ENCODE data around the gene MST1R.
"Not testable (repeated sequence)": the region's sequence is repeated elsewhere in the genome, so short reads cannot be mapped to it uniquely, and the experiment has no call there.

Gene MST1R

DNA sequence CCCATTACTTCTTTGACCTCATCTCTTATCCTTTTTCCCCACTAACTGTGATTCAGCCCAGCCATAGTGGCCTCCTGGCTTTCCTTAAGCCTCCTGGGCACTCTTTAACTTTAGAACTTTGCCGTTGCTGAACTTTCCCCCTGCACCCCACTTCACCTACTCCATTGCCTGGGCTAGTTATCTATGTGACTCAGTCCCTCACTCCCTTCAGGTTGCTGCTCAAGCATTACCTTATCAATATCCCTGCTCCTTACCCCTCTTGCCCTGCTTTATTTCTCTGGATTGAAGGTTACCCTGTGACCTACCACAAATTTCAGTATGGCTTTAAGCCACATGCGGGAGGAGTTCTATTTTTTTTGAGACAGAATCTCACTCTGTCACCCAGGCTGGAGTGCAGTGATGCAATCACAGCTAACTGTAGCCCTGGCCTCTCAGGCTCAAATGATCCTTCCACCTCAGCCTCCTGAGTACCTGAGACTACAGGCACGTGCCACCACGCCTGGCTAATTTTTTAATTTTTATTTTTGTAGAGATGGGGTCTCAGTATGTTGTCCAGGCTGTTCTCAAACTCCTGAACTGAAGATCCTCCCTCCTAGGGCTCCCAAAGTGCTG, 22.6 kb upstream of the MST1R start:
- no peaks in the 10 kb centered on the region for H3K27me3 ChIP-seq (ENCODE audit: control insufficient read depth in 3 of 3, insufficient read depth in 3 of 3, low read depth in 1 of 3, low read length in 3 of 3)
- H3K9me3 ChIP-seq (replicated peaks in 1 of 2; ENCODE audit: control insufficient read depth in 2 of 2, insufficient read depth in 1 of 2, low read depth in 1 of 2, low read length in 2 of 2): no peaks in the 10 kb centered on the region
- H2AK5ac ChIP-seq (ENCODE audit: low read depth, low read length): no peak overlapping the region
- H2BK5ac ChIP-seq (ENCODE audit: low read length): no peak overlapping the region
- H3K14ac ChIP-seq (ENCODE audit: low read length): no peak overlapping the region
- no peak overlapping the region for H2AFZ ChIP-seq (ENCODE audit: low read length)
- no peak overlapping the region for H2BK15ac ChIP-seq (ENCODE audit: low read length)
- no CpG with 5 or more reads among the region's 4 CpGs for WGBS, 2 donors (ENCODE audit: extremely low coverage in 2 of 2, insufficient read length in 2 of 2, insufficient replicate concordance in 1 of 2)
- H3K4ac ChIP-seq (ENCODE audit: low read length): no peak overlapping the region
- H3K9ac ChIP-seq (ENCODE audit: low read depth, low read length, poor library complexity): no peak overlapping the region
- no peak overlapping the region for H4K91ac ChIP-seq (ENCODE audit: low read depth, low read length, poor library complexity)
- no peak overlapping the region for H2BK120ac ChIP-seq (ENCODE audit: low read depth, low read length)
- no peak overlapping the region for H3K23ac ChIP-seq (ENCODE audit: low read depth, low read length, poor library complexity)
- H3K27ac ChIP-seq (replicated peaks; ENCODE audit: low read length): no peak overlapping the region
- H2BK12ac ChIP-seq (ENCODE audit: low read length): no peak overlapping the region
- no peaks in the 10 kb centered on the region for H3K36me3 ChIP-seq (replicated peaks in 1 of 2; ENCODE audit: control insufficient read depth in 2 of 2, insufficient read depth in 2 of 2, low read length in 2 of 2)
- H3K18ac ChIP-seq (ENCODE audit: low read length): no peak overlapping the region
- H3K4me2 ChIP-seq (ENCODE audit: insufficient read depth, low read length, poor library complexity, severe bottlenecking): no peak overlapping the region
- H3K79me1 ChIP-seq (ENCODE audit: low read depth, low read length): peaks cover 1% of the 10 kb centered on the region
- H3K4me3 ChIP-seq (ENCODE audit: low read length in 2 of 2): no peak overlapping the region
- no peak for DNase-seq (ENCODE audit: low spot score)
- H4K8ac ChIP-seq (ENCODE audit: low read depth, low read length): no peak overlapping the region
- peaks cover 10 to 11% of the 10 kb centered on the region in 2 donors for H3K4me1 ChIP-seq (ENCODE audit: control insufficient read depth in 2 of 2, insufficient read depth in 1 of 2, low read depth in 1 of 2, low read length in 2 of 2)

DNA sequence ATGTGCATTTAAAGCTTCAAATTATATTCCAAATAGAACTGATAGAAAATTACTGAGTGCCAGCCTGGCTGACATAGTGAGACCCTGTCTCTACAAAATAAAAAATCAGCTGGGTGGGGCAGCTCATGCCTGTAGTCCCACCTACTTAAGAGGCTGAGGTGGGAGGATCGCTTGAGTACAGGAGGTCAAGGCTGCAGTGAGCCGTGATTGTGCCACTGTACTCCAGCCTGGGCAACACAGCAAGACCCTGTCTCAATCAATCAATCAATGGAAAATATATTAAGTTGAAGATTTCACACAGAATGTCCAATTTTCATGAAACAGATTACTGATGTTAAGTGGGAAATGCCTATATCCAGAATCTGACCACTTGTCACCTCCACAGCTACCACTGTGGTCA, 21.8 kb upstream of the MST1R start:
- H3K18ac ChIP-seq (ENCODE audit: low read length): no peak overlapping the region
- H2BK12ac ChIP-seq (ENCODE audit: low read length): no peak overlapping the region
- no CpG with 5 or more reads among the region's 2 CpGs for WGBS, 2 donors (ENCODE audit: extremely low coverage in 2 of 2, insufficient read length in 2 of 2, insufficient replicate concordance in 1 of 2)
- no peak overlapping the region for H2AK5ac ChIP-seq (ENCODE audit: low read depth, low read length)
- DNase-seq (ENCODE audit: low spot score): no peak
- H2BK15ac ChIP-seq (ENCODE audit: low read length): no peak overlapping the region
- H3K23ac ChIP-seq (ENCODE audit: low read depth, low read length, poor library complexity): no peak overlapping the region
- no peak overlapping the region for H2AFZ ChIP-seq (ENCODE audit: low read length)
- H3K9ac ChIP-seq (ENCODE audit: low read depth, low read length, poor library complexity): no peak overlapping the region
- peaks cover 4 to 8% of the 10 kb centered on the region in 2 donors for H3K4me1 ChIP-seq (ENCODE audit: control insufficient read depth in 2 of 2, insufficient read depth in 1 of 2, low read depth in 1 of 2, low read length in 2 of 2)
- no peaks in the 10 kb centered on the region for H3K36me3 ChIP-seq (replicated peaks in 1 of 2; ENCODE audit: control insufficient read depth in 2 of 2, insufficient read depth in 2 of 2, low read length in 2 of 2)
- H3K27ac ChIP-seq (replicated peaks; ENCODE audit: low read length): no peak overlapping the region
- peaks cover 1% of the 10 kb centered on the region for H3K79me1 ChIP-seq (ENCODE audit: low read depth, low read length)
- H3K4ac ChIP-seq (ENCODE audit: low read length): no peak overlapping the region
- H2BK5ac ChIP-seq (ENCODE audit: low read length): no peak overlapping the region
- H4K8ac ChIP-seq (ENCODE audit: low read depth, low read length): no peak overlapping the region
- no peaks in the 10 kb centered on the region for H3K27me3 ChIP-seq (ENCODE audit: control insufficient read depth in 3 of 3, insufficient read depth in 3 of 3, low read depth in 1 of 3, low read length in 3 of 3)
- no peak overlapping the region for H3K4me2 ChIP-seq (ENCODE audit: insufficient read depth, low read length, poor library complexity, severe bottlenecking)
- no peak overlapping the region for H3K14ac ChIP-seq (ENCODE audit: low read length)
- H3K9me3 ChIP-seq (replicated peaks in 1 of 2; ENCODE audit: control insufficient read depth in 2 of 2, insufficient read depth in 1 of 2, low read depth in 1 of 2, low read length in 2 of 2): no peaks in the 10 kb centered on the region
- no peak overlapping the region for H3K4me3 ChIP-seq (ENCODE audit: low read length in 2 of 2)
- no peak overlapping the region for H2BK120ac ChIP-seq (ENCODE audit: low read depth, low read length)
- no peak overlapping the region for H4K91ac ChIP-seq (ENCODE audit: low read depth, low read length, poor library complexity)

- Histone ChIP-seq H2BK120ac (ENCODE audit: low read depth, low read length) (no peak overlapping the region), H3K18ac (ENCODE audit: low read length) (no peak overlapping the region), H3K4ac (ENCODE audit: low read length) (no peak overlapping the region), H3K36me3 (replicated peaks in 1 of 2; ENCODE audit: control insufficient read depth in 2 of 2, insufficient read depth in 2 of 2, low read length in 2 of 2) (no peaks in the 10 kb centered on the region), H3K79me1 (ENCODE audit: low read depth, low read length) (peaks cover 1% of the 10 kb centered on the region), H2BK12ac (ENCODE audit: low read length) (no peak overlapping the region), H2AK5ac (ENCODE audit: low read depth, low read length) (no peak overlapping the region), H3K14ac (ENCODE audit: low read length) (no peak overlapping the region), H2BK15ac (ENCODE audit: low read length) (no peak overlapping the region), H3K27ac (replicated peaks; ENCODE audit: low read length) (no peak overlapping the region), H3K9me3 (replicated peaks in 1 of 2; ENCODE audit: control insufficient read depth in 2 of 2, insufficient read depth in 1 of 2, low read depth in 1 of 2, low read length in 2 of 2) (no peaks in the 10 kb centered on the region), H3K4me2 (ENCODE audit: insufficient read depth, low read length, poor library complexity, severe bottlenecking) (no peak overlapping the region), H3K4me3 (ENCODE audit: low read length in 2 of 2) (no peak overlapping the region), H4K91ac (ENCODE audit: low read depth, low read length, poor library complexity) (no peak overlapping the region), H3K9ac (ENCODE audit: low read depth, low read length, poor library complexity) (no peak overlapping the region), H2BK5ac (ENCODE audit: low read length) (no peak overlapping the region), H3K27me3 (ENCODE audit: control insufficient read depth in 3 of 3, insufficient read depth in 3 of 3, low read depth in 1 of 3, low read length in 3 of 3) (no peaks in the 10 kb centered on the region), H3K4me1 (ENCODE audit: control insufficient read depth in 2 of 2, insufficient read depth in 1 of 2, low read depth in 1 of 2, low read length in 2 of 2) (peaks cover 2 to 4% of the 10 kb centered on the region in 2 donors), H2AFZ (ENCODE audit: low read length) (no peak overlapping the region), H3K23ac (ENCODE audit: low read depth, low read length, poor library complexity) (no peak overlapping the region), H4K8ac (ENCODE audit: low read depth, low read length) (no peak overlapping the region)
- WGBS, 2 donors (ENCODE audit: extremely low coverage in 2 of 2, insufficient read length in 2 of 2, insufficient replicate concordance in 1 of 2): no CpG with 5 or more reads among the region's 2 CpGs
- DNase-seq (ENCODE audit: low spot score): no peak
Observed at GRCh38 chr3:49924683-49925082, 21.0 kb upstream of the MST1R start.

DNA sequence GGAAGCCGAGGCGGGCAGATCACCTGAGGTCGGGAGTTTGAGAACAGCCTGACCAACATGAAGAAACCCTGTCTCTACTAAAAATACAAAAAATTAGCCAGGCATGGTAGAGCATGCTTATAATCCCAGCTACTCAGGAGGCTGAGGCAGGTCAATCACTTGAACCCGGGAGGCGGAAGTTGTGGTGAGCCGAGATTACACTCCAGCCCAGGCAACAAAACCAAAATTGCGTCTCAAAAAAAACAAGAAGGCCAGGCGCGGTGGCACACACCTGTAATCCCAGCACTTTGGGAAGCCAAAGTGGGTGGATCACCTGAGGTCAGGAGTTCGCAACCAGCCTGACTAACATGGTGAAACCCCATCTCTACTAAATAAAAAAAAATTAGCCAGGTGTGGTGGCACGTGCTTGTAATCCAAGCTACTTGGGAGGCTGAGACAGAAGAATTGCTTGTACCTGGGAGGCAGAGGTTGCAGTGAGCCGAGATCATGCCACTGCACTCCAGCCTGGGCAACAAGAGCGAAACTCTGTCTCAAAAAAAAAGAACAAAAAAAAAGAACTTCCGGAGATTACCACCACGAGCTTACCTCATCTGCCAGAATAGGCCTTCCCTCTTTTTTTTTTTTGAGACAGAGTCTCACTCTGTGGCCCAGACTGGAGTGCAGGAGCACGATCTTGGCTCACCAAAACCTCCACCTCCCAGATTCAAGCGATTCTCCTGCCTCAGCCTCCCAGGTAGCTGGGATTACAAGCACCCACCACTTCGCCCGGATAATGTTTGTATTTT, 14.3 kb upstream of the MST1R start:
- not testable (repeated sequence) for H2AFZ ChIP-seq (ENCODE audit: low read length); H3K36me3 ChIP-seq (replicated peaks in 1 of 2; ENCODE audit: control insufficient read depth in 2 of 2, insufficient read depth in 2 of 2, low read length in 2 of 2); H4K91ac ChIP-seq (ENCODE audit: low read depth, low read length, poor library complexity); H3K4me3 ChIP-seq (ENCODE audit: low read length in 2 of 2); H3K14ac ChIP-seq (ENCODE audit: low read length); H3K4me1 ChIP-seq (ENCODE audit: control insufficient read depth in 2 of 2, insufficient read depth in 1 of 2, low read depth in 1 of 2, low read length in 2 of 2); H3K9me3 ChIP-seq (replicated peaks in 1 of 2; ENCODE audit: control insufficient read depth in 2 of 2, insufficient read depth in 1 of 2, low read depth in 1 of 2, low read length in 2 of 2); H4K8ac ChIP-seq (ENCODE audit: low read depth, low read length); H3K27me3 ChIP-seq (ENCODE audit: control insufficient read depth in 3 of 3, insufficient read depth in 3 of 3, low read depth in 1 of 3, low read length in 3 of 3); DNase-seq (ENCODE audit: low spot score); H3K27ac ChIP-seq (replicated peaks; ENCODE audit: low read length); H2AK5ac ChIP-seq (ENCODE audit: low read depth, low read length); H3K4ac ChIP-seq (ENCODE audit: low read length); H3K18ac ChIP-seq (ENCODE audit: low read length); H2BK12ac ChIP-seq (ENCODE audit: low read length); H2BK5ac ChIP-seq (ENCODE audit: low read length); H3K79me1 ChIP-seq (ENCODE audit: low read depth, low read length); H3K23ac ChIP-seq (ENCODE audit: low read depth, low read length, poor library complexity); H3K9ac ChIP-seq (ENCODE audit: low read depth, low read length, poor library complexity); H2BK15ac ChIP-seq (ENCODE audit: low read length); H3K4me2 ChIP-seq (ENCODE audit: insufficient read depth, low read length, poor library complexity, severe bottlenecking); H2BK120ac ChIP-seq (ENCODE audit: low read depth, low read length)
- WGBS, 2 donors (ENCODE audit: extremely low coverage in 2 of 2, insufficient read length in 2 of 2, insufficient replicate concordance in 1 of 2): no CpG with 5 or more reads among the region's 19 CpGs

Data from neuronal stem cell (in vitro differentiated cells).